GM11168 (cell line): ENCODE results near the gene SEC24A.
"Not testable (repeated sequence)": the region's sequence is repeated elsewhere in the genome, so short reads cannot be mapped to it uniquely, and the experiment has no call there.

Source experiments
- in situ Hi-C: fragments of 300-500 bp; cut with MboI; formaldehyde crosslinking; loops from one replicate; pipeline ENCODE4 v1.12.0; 2022; ENCODE audit warnings: low sequenced_read_pairs; ENCODE audit not compliant: unreplicated experiment

Gene SEC24A

GRCh38 chr5:134649163-134649835, 714 bp downstream of the SEC24A start:
- in situ Hi-C loops = no loop called here

DNA sequence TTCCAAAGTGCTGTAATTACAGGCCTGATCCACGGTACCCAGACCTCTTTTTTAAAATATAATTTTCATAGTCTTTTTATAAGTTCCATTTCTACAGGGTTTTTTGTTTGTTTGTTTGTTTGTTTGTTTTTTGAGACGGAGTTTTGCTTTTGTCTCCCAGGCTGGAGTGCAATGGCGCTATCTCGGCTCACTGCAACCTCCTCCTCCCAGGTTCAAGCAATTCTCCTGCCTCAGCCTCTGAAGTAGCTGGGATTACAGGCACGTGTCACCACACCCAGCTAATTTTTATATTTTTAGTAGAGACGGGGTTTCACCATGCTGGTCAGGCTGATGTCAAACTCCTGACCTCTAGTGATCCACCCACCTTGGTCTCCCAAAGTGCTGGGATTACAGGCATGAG, 2.1 kb downstream of the SEC24A start:
- in situ Hi-C loops = not testable (repeated sequence)

DNA sequence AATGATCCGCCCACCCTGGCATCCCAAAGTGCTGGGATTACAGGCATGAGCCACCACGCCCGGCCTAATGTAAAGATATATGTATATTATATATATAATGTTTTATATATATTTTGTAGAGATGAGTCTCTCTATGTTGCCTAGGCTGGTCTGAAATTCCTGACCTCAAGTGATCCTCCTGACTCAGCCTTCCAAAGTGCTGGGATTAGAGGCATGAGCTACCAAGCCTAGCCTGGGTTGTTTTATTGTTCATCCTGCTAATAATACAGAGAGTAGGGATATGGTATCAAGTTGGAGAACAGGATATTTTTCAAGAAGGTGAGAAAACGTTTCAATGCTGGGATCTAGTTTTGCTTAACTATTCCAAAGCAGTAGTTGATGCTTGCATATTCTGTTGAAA, 2.9 kb downstream of the SEC24A start:
- in situ Hi-C loops = no loop called here

DNA sequence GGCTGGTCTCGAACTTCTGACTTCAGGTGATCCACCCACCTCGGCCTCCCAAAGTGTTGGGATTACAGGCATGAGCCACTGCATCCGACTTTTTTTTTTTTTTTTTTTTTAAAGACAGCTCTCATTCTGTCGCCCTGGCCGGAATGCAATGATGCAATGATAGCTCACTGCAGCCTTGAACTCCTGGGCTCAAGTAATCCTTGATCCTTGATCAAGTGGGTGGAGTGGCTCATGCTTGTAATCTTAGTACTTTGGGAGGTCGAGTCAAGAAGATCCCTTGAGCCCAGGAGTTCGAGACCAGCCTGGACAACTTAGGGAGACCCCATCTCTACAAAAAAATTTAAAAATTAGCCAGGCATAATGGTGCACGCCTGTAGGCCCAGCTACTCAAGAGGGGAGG, 8.1 kb downstream of the SEC24A start:
- in situ Hi-C loops = no loop called here

- in situ Hi-C loops = no loop called here
Observed at GRCh38 chr5:134659456-134659855, 10.9 kb downstream of the SEC24A start.

GRCh38 chr5:134659922-134660321, 11.3 kb downstream of the SEC24A start:
- in situ Hi-C loops = no loop called here

- in situ Hi-C loops = no loop called here
Observed at GRCh38 chr5:134662971-134663370, 14.4 kb downstream of the SEC24A start.

DNA sequence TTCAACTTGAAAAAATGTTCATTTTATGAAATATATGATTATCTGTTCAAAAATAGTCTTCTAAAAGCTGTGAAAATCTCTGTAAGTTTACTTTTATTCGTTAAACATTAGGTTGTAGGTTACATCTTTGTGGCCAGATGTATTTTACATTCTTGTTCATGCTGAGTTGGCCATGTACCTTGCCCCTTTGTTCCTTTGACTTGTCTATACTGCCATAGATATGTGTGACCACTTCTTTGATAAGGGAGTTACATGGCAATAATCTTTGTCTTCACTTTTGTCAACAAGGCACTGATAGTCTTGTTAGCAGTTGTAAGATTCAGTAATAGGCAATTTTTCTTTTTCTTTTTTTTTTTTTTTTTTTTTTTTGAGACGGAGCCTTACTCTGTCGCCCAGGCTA, 15.9 kb downstream of the SEC24A start:
- in situ Hi-C loops = no loop called here

- in situ Hi-C loops = not testable (repeated sequence)
Observed at GRCh38 chr5:134673546-134673945, 25.0 kb downstream of the SEC24A start.

- in situ Hi-C loops = not testable (repeated sequence)
Observed at GRCh38 chr5:134677357-134677756, 28.8 kb downstream of the SEC24A start.

- in situ Hi-C loops = not testable (repeated sequence)
Observed at GRCh38 chr5:134690144-134690543, 41.6 kb downstream of the SEC24A start.

- in situ Hi-C loops = no loop called here
Observed at GRCh38 chr5:134692722-134693121, 44.1 kb downstream of the SEC24A start.

- in situ Hi-C loops = no loop called here
Observed at GRCh38 chr5:134708301-134708700, 59.7 kb downstream of the SEC24A start.

GRCh38 chr5:134714120-134714519, 65.5 kb downstream of the SEC24A start:
- in situ Hi-C loops = no loop called here

DNA sequence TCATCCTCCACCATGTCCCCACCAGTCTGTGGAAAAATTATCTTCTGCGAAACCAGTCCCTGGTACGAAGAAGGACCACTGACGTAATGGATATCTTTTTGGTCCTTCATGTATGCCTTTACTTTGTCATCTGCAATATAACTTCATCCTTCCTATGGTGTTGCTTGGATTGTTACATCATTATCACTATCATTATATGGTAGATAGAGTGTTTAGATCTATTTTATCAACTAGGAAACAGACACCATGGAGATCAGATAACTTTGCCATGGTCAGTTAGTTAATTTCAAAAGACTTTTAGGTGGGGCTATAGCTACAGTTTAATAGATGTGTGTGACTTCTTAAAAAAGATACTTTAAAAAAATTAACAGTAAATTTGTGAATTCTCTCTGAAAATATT, 66.0 kb downstream of the SEC24A start:
- in situ Hi-C loops = no loop called here

DNA sequence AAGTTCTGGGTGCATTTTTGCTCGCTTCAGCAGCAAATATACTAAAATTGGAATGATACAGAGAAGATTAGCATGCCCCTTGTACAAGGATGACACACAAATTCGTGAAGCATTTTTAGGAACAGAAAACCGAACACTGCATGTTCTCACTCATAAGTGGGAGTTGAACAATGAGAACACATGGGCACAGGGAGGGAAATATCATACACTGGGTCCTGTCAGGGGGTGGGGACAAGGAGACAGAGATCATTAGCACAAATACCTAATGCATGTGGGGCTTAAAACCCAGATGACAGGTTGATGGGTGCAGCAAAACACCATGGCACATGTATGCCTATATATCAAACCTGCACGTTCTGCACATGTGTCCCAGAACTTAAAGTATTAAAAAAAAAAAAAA, 66.9 kb downstream of the SEC24A start:
- in situ Hi-C loops = not testable (repeated sequence)

DNA sequence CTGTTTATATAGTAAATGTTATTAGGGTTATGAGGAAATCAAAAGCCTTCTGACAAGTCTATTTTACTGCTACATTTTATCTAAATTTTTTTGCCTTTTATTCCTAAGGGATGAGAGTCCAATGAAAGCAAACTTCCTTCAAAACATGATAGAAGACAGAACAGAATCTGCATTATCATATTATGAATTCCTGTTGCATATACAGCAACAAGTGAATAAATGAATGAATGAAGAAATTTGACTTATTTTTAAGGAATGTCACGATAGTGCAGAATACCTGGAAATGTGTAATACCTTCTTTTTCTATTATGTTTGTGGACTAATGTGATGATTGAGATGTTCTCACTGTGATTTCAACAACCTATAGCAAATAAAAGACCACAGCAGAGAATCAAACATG, 76.3 kb downstream of the SEC24A start:
- in situ Hi-C loops = no loop called here

GRCh38 chr5:134732819-134733218, 84.2 kb downstream of the SEC24A start:
- in situ Hi-C loops = no loop called here

DNA sequence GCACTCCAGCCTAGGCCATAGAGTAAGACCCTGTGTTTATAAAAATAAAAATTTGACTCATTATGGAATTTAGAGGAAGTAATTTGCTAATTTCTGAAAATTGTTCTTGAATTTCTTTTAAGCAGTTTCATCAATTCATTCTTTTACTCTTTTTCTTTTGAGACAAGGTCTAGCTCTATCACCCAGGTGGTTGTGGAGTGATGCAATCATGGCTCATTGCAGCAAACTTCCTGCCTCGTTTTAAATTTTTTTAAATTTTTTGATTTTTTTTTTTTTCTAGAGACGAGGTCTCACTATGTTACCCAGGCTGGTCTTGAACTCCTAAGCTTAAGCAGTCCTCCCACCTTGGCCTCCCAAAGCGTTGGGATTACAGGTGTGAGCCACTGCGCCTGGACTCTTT, 86.7 kb downstream of the SEC24A start:
- in situ Hi-C loops = no loop called here

GRCh38 chr5:134736173-134736812, 87.7 kb downstream of the SEC24A start:
- in situ Hi-C loops = no loop called here

DNA sequence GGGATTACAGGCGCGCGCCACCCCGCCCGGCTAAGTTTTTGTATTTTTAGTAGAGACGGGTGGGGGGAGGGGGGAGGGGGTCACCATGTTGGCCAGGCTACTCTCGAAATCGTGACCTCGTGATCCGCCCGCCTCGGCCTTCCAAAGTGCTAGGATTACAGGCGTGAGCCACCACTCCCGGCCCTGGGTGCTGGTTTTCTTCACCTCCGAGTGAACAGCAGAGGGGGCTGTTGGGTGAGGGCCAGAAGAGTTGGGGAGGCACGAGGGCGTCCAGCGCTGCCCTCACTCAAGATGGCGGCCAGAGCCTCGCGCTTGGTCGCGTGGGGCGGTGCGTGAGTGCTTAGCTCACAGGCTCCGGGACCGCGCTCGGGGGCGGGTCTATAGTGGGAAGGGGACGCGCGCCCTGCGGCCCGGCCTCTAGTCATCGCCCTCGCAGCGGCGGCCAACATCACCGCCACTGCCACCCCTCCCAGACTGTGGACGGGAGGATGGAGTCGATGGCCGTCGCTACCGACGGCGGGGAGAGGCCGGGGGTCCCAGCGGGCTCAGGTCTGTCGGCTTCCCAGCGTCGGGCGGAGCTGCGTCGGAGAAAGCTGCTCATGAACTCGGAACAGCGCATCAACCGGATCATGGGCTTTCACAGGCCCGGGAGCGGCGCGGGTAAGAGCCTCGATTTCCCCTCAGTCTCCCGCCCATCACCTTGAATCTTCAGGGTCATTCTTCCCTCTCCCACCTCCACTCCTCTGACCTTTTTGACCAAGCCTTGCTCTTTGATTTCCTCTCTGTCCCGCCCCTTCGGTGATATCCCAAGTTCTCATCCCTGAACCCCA, 89.8 kb downstream of the SEC24A start, which contains the start of gene CAMLG:
Gene CAMLG (plus strand): TSS at position 416 of the 830 bp plus-strand sequence. CDS start 73 bp downstream, at position 489.
- in situ Hi-C loops = no loop called here
